ENCODE results near the gene FLT3. TPM values are rescaled to one million over a fixed set of nuclear protein-coding genes. Genes with fewer than 3 reads are reported as not detected.

FLT3 gene
- total and polyA plus RNA-seq, 9 of the 15 experiments (the other 6 are each of a cell fraction or from before 2014, with no cell fraction given), result not detected

GRCh38 chr13:28128030-28128429, 27.7 kb upstream of the FLT3 start (continued):
- no peak for TF ChIP-seq ZNF407 (IDR thresholded peaks at IDR 0.05; ENCODE audit: low read depth)
- TF ChIP-seq ZBTB40 (IDR thresholded peaks at IDR 0.05), result no peak
- TF ChIP-seq ZBTB40 (CRISPR knock-in tag; IDR thresholded peaks at IDR 0.05), result no peak
- TF ChIP-seq ZNF57 (CRISPR knock-in tag; IDR thresholded peaks at IDR 0.05), result no peak
- no peak for TF ChIP-seq ID3 (CRISPR knock-in tag; IDR thresholded peaks at IDR 0.05)
- TF ChIP-seq ID3 (tag; IDR thresholded peaks at IDR 0.05), result no peak
- TF ChIP-seq HDAC6 (IDR thresholded peaks at IDR 0.05; ENCODE audit: low read depth, low read length), result no peak
- no peak for TF ChIP-seq BHLHE40 (IDR thresholded peaks at IDR 0.05; ENCODE audit: low read length)
- TF ChIP-seq CREB5 (CRISPR knock-in tag; IDR thresholded peaks at IDR 0.05), result no peak

Measured in K562 (cell line).